ENCODE measurements around the gene TMOD4.

Gene TMOD4

GRCh38 chr1:151159373-151159772 lies 16.4 kb downstream of the TMOD4 start:
- no peak for TF ChIP-seq CTCF (IDR thresholded peaks at IDR 0.05; ENCODE audit: insufficient read depth, low read depth, low read length, missing control alignments)
- H3K4me3 ChIP-seq (ENCODE audit: low read depth, low read length): no peak overlapping the region
- DNase-seq (ENCODE audit: low read depth): no peak

GRCh38 chr1:151158751-151159251 lies 17.0 kb downstream of the TMOD4 start:
- DNase-seq (ENCODE audit: low read depth): no peak
- H3K4me3 ChIP-seq (ENCODE audit: low read depth, low read length): no peak overlapping the region

GRCh38 chr1:151158326-151158725 lies 17.5 kb downstream of the TMOD4 start:
- no peak for DNase-seq (ENCODE audit: low read depth)
- no peak overlapping the region for H3K4me3 ChIP-seq (ENCODE audit: low read depth, low read length)
- no peak for TF ChIP-seq CTCF (IDR thresholded peaks at IDR 0.05; ENCODE audit: insufficient read depth, low read depth, low read length, missing control alignments)

More at GRCh38 chr1:151158751-151159251, 17.0 kb downstream of the TMOD4 start:
- no peak for TF ChIP-seq CTCF (IDR thresholded peaks at IDR 0.05; ENCODE audit: insufficient read depth, low read depth, low read length, missing control alignments)

- H3K4me3 ChIP-seq (ENCODE audit: low read depth, low read length): peak overlapping the region; percentile 79
- peak; percentile 73 for DNase-seq (ENCODE audit: low read depth)
- no peak for TF ChIP-seq CTCF (IDR thresholded peaks at IDR 0.05; ENCODE audit: insufficient read depth, low read depth, low read length, missing control alignments)
Measured at GRCh38 chr1:151157067-151157531, 18.7 kb downstream of the TMOD4 start.

- TF ChIP-seq CTCF (IDR thresholded peaks at IDR 0.05; ENCODE audit: insufficient read depth, low read depth, low read length, missing control alignments): no peak
- DNase-seq (ENCODE audit: low read depth): peak; percentile 82
- H3K4me3 ChIP-seq (ENCODE audit: low read depth, low read length): peak within 1 kb of the TSS; percentile 79
Measured at GRCh38 chr1:151156515-151156819, 19.3 kb downstream of the TMOD4 start, which contains the start of gene TNFAIP8L2. Gene TNFAIP8L2, plus strand, starts transcription at chr1:151156649. Its CDS starts 2,049 bp downstream, at chr1:151158698.

- no peak overlapping the region for H3K4me3 ChIP-seq (ENCODE audit: low read depth, low read length)
- no peak for TF ChIP-seq CTCF (IDR thresholded peaks at IDR 0.05; ENCODE audit: insufficient read depth, low read depth, low read length, missing control alignments)
- DNase-seq (ENCODE audit: low read depth): no peak
Measured at GRCh38 chr1:151147665-151148064, 28.1 kb downstream of the TMOD4 start.

GRCh38 chr1:151147132-151147503 lies 28.7 kb downstream of the TMOD4 start:
- peak overlapping the region; percentile 55 for H3K4me3 ChIP-seq (ENCODE audit: low read depth, low read length)
- no peak for TF ChIP-seq CTCF (IDR thresholded peaks at IDR 0.05; ENCODE audit: insufficient read depth, low read depth, low read length, missing control alignments)
- DNase-seq (ENCODE audit: low read depth): no peak

All from GM12865 (cell line).